Right atrium auricular region (tissue), 2 donors: ENCODE measurements around the gene TSR3. TPM values are rescaled to one million over a fixed set of nuclear protein-coding genes. Genes with fewer than 3 reads are reported as not detected.
A peak's percentile ranks its signal among the peaks of the same experiment; 100 is the strongest.

ENCODE experiments used
- DNase-seq: peaks from one replicate; pipeline ENCODE4 v3.0.0-alpha.2; 2019; ENCODE audit warnings: low spot score
- H3K27ac ChIP-seq, 2 donors: fragments of 200-600 bp; sonication (generic); 1 replicate in 1 of 2; 2 replicates in 1 of 2; pipeline ENCODE4 v1.5.1; 2016 to 2019
- H3K27me3 ChIP-seq, 2 donors: fragments of 200-600 bp; sonication (generic); one replicate each; pipeline versions ENCODE4 v1.5.1 to v1.6.0; 2017 to 2019
- H3K36me3 ChIP-seq: fragments of 200-600 bp; sonication (generic); one replicate; pipeline ENCODE4 v1.5.1; 2016
- H3K4me1 ChIP-seq, 2 donors: fragments of 200-600 bp; sonication (generic); one replicate each; pipeline versions ENCODE4 v1.5.1 to v1.6.0; 2017 to 2019
- H3K4me3 ChIP-seq, 2 donors: fragments of 200-600 bp; sonication (generic); 1 replicate in 1 of 2; 2 replicates in 1 of 2; pipeline ENCODE4 v1.5.1; 2017 to 2019; ENCODE audit warnings: mild to moderate bottlenecking in 1 of 2, moderate library complexity in 1 of 2
- H3K9me3 ChIP-seq, 2 donors: fragments of 200-600 bp; sonication (generic); one replicate each; pipeline ENCODE4 v1.5.1; 2019
- CTCF ChIP-seq, 2 donors: fragments of 200-600 bp; sonication (generic); IDR thresholded peaks; one replicate each; pipeline ENCODE4 v1.5.1; 2019; ENCODE audit warnings: antibody characterized with exemption in 2 of 2
- total RNA-seq, 2 donors: library from RNA; depleted of rRNA; stranded (reverse); fragments of >200 nt; gene quantifications; one replicate each; pipeline ENCODE4 v1.1.0, GENCODE V29; 2016

The TSR3 gene
- total RNA-seq: 10 to 100 TPM; 72.8 to 73.7 TPM

- peaks cover 24% of the 10 kb centered on the region for H3K36me3 ChIP-seq
- DNase-seq: peak; percentile 81
- H3K27me3 ChIP-seq: no peaks in the 10 kb centered on the region
- peak within 1 kb of the TSS; percentile 68 to 75 for H3K27ac ChIP-seq
- H3K9me3 ChIP-seq: no peaks in the 10 kb centered on the region
- peak within 1 kb of the TSS; percentile 89 to 97 for H3K4me3 ChIP-seq
- no peak for TF ChIP-seq CTCF (IDR thresholded peaks at IDR 0.05)
- H3K4me1 ChIP-seq: peaks cover 0 to 34% of the 10 kb centered on the region in 2 donors
Observed at GRCh38 chr16:1351582-1352362, at the start of gene TSR3, which contains the start of gene GNPTG. Gene TSR3, minus strand, starts transcription at chr16:1351878. Its CDS starts 74 bp downstream, at chr16:1351804. Gene GNPTG, plus strand, starts transcription at chr16:1351931. Its CDS starts 35 bp downstream, at chr16:1351966.

GRCh38 chr16:1401061-1401757 lies 49.5 kb upstream of the TSR3 start:
- TF ChIP-seq CTCF (IDR thresholded peaks at IDR 0.05): no peak
- Histone ChIP-seq H3K4me1 (no peaks in the 10 kb centered on the region), H3K36me3 (peaks cover 44% of the 10 kb centered on the region), H3K27me3 (no peaks in the 10 kb centered on the region), H3K4me3 (no peak overlapping the region), H3K9me3 (no peaks in the 10 kb centered on the region), H3K27ac (no peak overlapping the region)
- no peak for DNase-seq

GRCh38 chr16:1398826-1399581 lies 47.3 kb upstream of the TSR3 start:
- Histone ChIP-seq H3K4me1 (no peaks in the 10 kb centered on the region), H3K27ac (no peak overlapping the region), H3K27me3 (no peaks in the 10 kb centered on the region), H3K9me3 (no peaks in the 10 kb centered on the region), H3K36me3 (peaks cover 44% of the 10 kb centered on the region), H3K4me3 (no peak overlapping the region)
- no peak for TF ChIP-seq CTCF (IDR thresholded peaks at IDR 0.05)
- no peak for DNase-seq

GRCh38 chr16:1398351-1398750 lies 46.7 kb upstream of the TSR3 start:
- H3K27me3 ChIP-seq: no peaks in the 10 kb centered on the region
- TF ChIP-seq CTCF (IDR thresholded peaks at IDR 0.05): no peak
- H3K9me3 ChIP-seq: no peaks in the 10 kb centered on the region
- no peak for DNase-seq
- no peaks in the 10 kb centered on the region for H3K4me1 ChIP-seq
- no peak overlapping the region for H3K4me3 ChIP-seq
- H3K27ac ChIP-seq: no peak overlapping the region
- H3K36me3 ChIP-seq: peaks cover 51% of the 10 kb centered on the region

- no peaks in the 10 kb centered on the region for H3K9me3 ChIP-seq
- H3K27me3 ChIP-seq: no peaks in the 10 kb centered on the region
- DNase-seq: no peak
- no peaks in the 10 kb centered on the region for H3K4me1 ChIP-seq
- H3K4me3 ChIP-seq: no peak overlapping the region
- H3K27ac ChIP-seq: no peak overlapping the region
- TF ChIP-seq CTCF (IDR thresholded peaks at IDR 0.05): no peak
- H3K36me3 ChIP-seq: peaks cover 57% of the 10 kb centered on the region
Observed at GRCh38 chr16:1397779-1398178, 46.1 kb upstream of the TSR3 start.
